ENCODE results near the gene LCP1. TPM values are rescaled to one million over a fixed set of nuclear protein-coding genes. Genes with fewer than 3 reads are reported as not detected.

The LCP1 gene
- polyA plus RNA-seq, 1 of the 3 experiments (the other 2 are of a cell fraction), result 0.03 TPM

GRCh38 chr13:46150134-46150693 is 31.8 kb downstream of the LCP1 start:
- H3K27me3 ChIP-seq (ENCODE audit: insufficient read depth), result no peaks in the 10 kb centered on the region
- no peak overlapping the region for H2AFZ ChIP-seq (ENCODE audit: low read depth)
- no peak overlapping the region for H3K4me2 ChIP-seq
- H3F3A ChIP-seq (replicated peaks; ENCODE audit: insufficient read depth), result no peaks in the 10 kb centered on the region
- no peak overlapping the region for H3K27ac ChIP-seq (ENCODE audit: low read depth in 2 of 2, low read length in 1 of 2)
- H3K4me1 ChIP-seq (ENCODE audit: control insufficient read depth in 1 of 2, insufficient read depth in 2 of 2, low read depth in 1 of 2, low read length in 1 of 2), result no peaks in the 10 kb centered on the region; a peak in 2 of 4 replicates
- no peaks in the 10 kb centered on the region for H3K79me2 ChIP-seq (ENCODE audit: insufficient read depth)
- POLR2A ChIA-PET, result no interaction called here
- no peak for DNase-seq
- H4K20me1 ChIP-seq (ENCODE audit: insufficient read depth), result no peaks in the 10 kb centered on the region
- 81% methylated on average over 1 of the region's 1 CpG for WGBS (ENCODE audit: low lambda C conversion rate)
- H3K4me3 ChIP-seq (ENCODE audit: low read depth in 2 of 2, low read length in 1 of 2), result no peak overlapping the region
- H3K9ac ChIP-seq, result no peak overlapping the region
- TF ChIP-seq FOSL2 (IDR thresholded peaks at IDR 0.05; ENCODE audit: borderline replicate concordance, low read depth) (no peak), NFIC (IDR thresholded peaks at IDR 0.05; ENCODE audit: borderline replicate concordance) (no peak), TAF1 (IDR thresholded peaks at IDR 0.05; ENCODE audit: borderline replicate concordance, low read depth, low read length) (no peak), RXRA (IDR thresholded peaks at IDR 0.05; ENCODE audit: borderline replicate concordance, low read depth) (no peak)
- TF ChIP-seq, protein P1, sequence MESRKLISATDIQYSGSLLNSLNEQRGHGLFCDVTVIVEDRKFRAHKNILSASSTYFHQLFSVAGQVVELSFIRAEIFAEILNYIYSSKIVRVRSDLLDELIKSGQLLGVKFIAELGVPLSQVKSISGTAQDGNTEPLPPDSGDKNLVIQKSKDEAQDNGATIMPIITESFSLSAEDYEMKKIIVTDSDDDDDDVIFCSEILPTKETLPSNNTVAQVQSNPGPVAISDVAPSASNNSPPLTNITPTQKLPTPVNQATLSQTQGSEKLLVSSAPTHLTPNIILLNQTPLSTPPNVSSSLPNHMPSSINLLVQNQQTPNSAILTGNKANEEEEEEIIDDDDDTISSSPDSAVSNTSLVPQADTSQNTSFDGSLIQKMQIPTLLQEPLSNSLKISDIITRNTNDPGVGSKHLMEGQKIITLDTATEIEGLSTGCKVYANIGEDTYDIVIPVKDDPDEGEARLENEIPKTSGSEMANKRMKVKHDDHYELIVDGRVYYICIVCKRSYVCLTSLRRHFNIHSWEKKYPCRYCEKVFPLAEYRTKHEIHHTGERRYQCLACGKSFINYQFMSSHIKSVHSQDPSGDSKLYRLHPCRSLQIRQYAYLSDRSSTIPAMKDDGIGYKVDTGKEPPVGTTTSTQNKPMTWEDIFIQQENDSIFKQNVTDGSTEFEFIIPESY (IDR thresholded peaks at IDR 0.05; ENCODE audit: borderline replicate concordance, low read depth), result no peak
- TF ChIP-seq, protein P2, sequence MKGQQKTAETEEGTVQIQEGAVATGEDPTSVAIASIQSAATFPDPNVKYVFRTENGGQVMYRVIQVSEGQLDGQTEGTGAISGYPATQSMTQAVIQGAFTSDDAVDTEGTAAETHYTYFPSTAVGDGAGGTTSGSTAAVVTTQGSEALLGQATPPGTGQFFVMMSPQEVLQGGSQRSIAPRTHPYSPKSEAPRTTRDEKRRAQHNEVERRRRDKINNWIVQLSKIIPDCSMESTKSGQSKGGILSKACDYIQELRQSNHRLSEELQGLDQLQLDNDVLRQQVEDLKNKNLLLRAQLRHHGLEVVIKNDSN (IDR thresholded peaks at IDR 0.05; ENCODE audit: borderline replicate concordance, low read depth), result no peak
- no peaks in the 10 kb centered on the region for H3K9me2 ChIP-seq
- H3K36me3 ChIP-seq (replicated peaks in 1 of 2; ENCODE audit: control insufficient read depth in 1 of 2, insufficient read depth in 2 of 2, low read length in 1 of 2), result no peaks in the 10 kb centered on the region
- H3K9me3 ChIP-seq, result no peaks in the 10 kb centered on the region
- CTCF ChIA-PET, result interaction anchor here (0.8 to 5.1 kb wide), 5 partner anchors 9 to 171 kb away, joined by 3 to 30 read pairs (median 4); no protein-coding TSS in a partner anchor

- 50% methylated on average over 7 of the region's 7 CpGs for WGBS (ENCODE audit: low lambda C conversion rate)
- Histone ChIP-seq H3F3A (replicated peaks; ENCODE audit: insufficient read depth) (no peaks in the 10 kb centered on the region), H3K36me3 (replicated peaks in 1 of 2; ENCODE audit: control insufficient read depth in 1 of 2, insufficient read depth in 2 of 2, low read length in 1 of 2) (no peaks in the 10 kb centered on the region), H3K9me2 (no peaks in the 10 kb centered on the region), H2AFZ (ENCODE audit: low read depth) (no peak overlapping the region), H3K4me3 (ENCODE audit: low read depth in 2 of 2, low read length in 1 of 2) (no peak overlapping the region), H3K9me3 (no peaks in the 10 kb centered on the region), H3K9ac (no peak overlapping the region), H3K4me1 (ENCODE audit: control insufficient read depth in 1 of 2, insufficient read depth in 2 of 2, low read depth in 1 of 2, low read length in 1 of 2) (no peaks in the 10 kb centered on the region; a peak in 2 of 4 replicates), H3K27ac (ENCODE audit: low read depth in 2 of 2, low read length in 1 of 2) (no peak overlapping the region), H3K79me2 (ENCODE audit: insufficient read depth) (no peaks in the 10 kb centered on the region), H3K27me3 (ENCODE audit: insufficient read depth) (no peaks in the 10 kb centered on the region), H4K20me1 (ENCODE audit: insufficient read depth) (no peaks in the 10 kb centered on the region), H3K4me2 (no peak overlapping the region)
- POLR2A ChIA-PET, result no interaction called here
- DNase-seq, result no peak
- TF ChIP-seq SIN3A (IDR thresholded peaks at IDR 0.05; ENCODE audit: borderline replicate concordance, low read depth, low read length) (no peak), TEAD4 (IDR thresholded peaks at IDR 0.05; ENCODE audit: borderline replicate concordance, insufficient read depth) (no peak), YY1 (IDR thresholded peaks at IDR 0.05; ENCODE audit: low read depth) (no peak), MEF2A (IDR thresholded peaks at IDR 0.05; ENCODE audit: borderline replicate concordance, low read depth) (no peak), CHD2 (IDR thresholded peaks at IDR 0.05; ENCODE audit: low read length, partially characterized antibody) (no peak), SMC3 (IDR thresholded peaks at IDR 0.05; ENCODE audit: low read depth, low read length) (no peak)
- TF ChIP-seq, protein P3, sequence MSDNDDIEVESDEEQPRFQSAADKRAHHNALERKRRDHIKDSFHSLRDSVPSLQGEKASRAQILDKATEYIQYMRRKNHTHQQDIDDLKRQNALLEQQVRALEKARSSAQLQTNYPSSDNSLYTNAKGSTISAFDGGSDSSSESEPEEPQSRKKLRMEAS (IDR thresholded peaks at IDR 0.05; ENCODE audit: low read depth), result no peak
- CTCF ChIA-PET, result interaction anchor here (0.8 to 5.1 kb wide), 3 partner anchors 10 to 23 kb away, joined by 3 to 30 read pairs (median 6); no protein-coding TSS in a partner anchor
Measured at GRCh38 chr13:46149272-46150133, 32.5 kb downstream of the LCP1 start.
